GM12878 (cell line): ENCODE results near the gene JUND. TPM values are rescaled to one million over a fixed set of nuclear protein-coding genes. Genes with fewer than 3 reads are reported as not detected.

ENCODE experiments used
- ATAC-seq: fragments of 200-7000 bp; cut with Tn5 transposase; 3 replicates; pipeline ENCODE4 v1.9.1; 2020; ENCODE audit warnings: mild to moderate bottlenecking, moderate library complexity
- BruUV-seq: library from RNA; stranded (reverse); fragments of 400-500 nt; replicated peaks from 2 replicates; lab custom pipeline; 2021; lab: Mats Ljungman, UMichigan
- CTCF ChIA-PET: fragments of 300-600 bp; sonication (Branson Sonifier 250); formaldehyde crosslinking; extraction: SDS; loops from one replicate; lab custom pipeline; 2021; ENCODE audit warnings: inconsistent platforms; lab: Yijun Ruan, JAX
- POLR2A ChIA-PET: fragments of 350-600 bp; formaldehyde crosslinking; extraction: SDS; loops from one replicate; lab custom pipeline; 2021; ENCODE audit warnings: inconsistent platforms; lab: Charles Lee
- RAD21 ChIA-PET: fragments of 300-600 bp; sonication (Branson Sonifier 250); formaldehyde crosslinking; loops from one replicate; lab custom pipeline; 2023; ENCODE audit warnings: antibody characterized with exemption; ENCODE audit not compliant: unreplicated experiment; lab: Charles Lee
- SMC1A ChIA-PET: fragments of 300-600 bp; sonication (Branson Sonifier 250); formaldehyde crosslinking; loops from one replicate; lab custom pipeline; 2023; ENCODE audit not compliant: unreplicated experiment, uncharacterized antibody; lab: Charles Lee
- DNase-seq: peaks from one replicate; pipeline ENCODE4 v3.0.0-alpha.2; 2011; ENCODE audit warnings: low read depth, low spot score
- FAIRE-seq: peaks from 3 replicates; lab custom pipeline; 2011; peaks lifted over from hg19 to GRCh38; lab: Jason Lieb, UNC
- H2AFZ ChIP-seq: 2 replicates; pipeline ENCODE4 v1.6.0; 2011; ENCODE audit warnings: low read depth, low read length, control low read depth; ENCODE audit not compliant: control insufficient read depth
- H3K27ac ChIP-seq: 2 replicates; pipeline ENCODE4 v1.5.1; 2011; ENCODE audit warnings: control low read depth; ENCODE audit not compliant: control insufficient read depth, insufficient read depth
- H3K27me3 ChIP-seq, 2 experiments: replicated peaks in 1 of 2; 2 replicates each; pipeline versions ENCODE4 v1.6.0 to v1.6.1; 2011; ENCODE audit warnings: low read length in 1 of 2; ENCODE audit not compliant: control insufficient read depth in 2 of 2, insufficient read depth in 2 of 2
- H3K36me3 ChIP-seq, 2 experiments: 2 replicates each; pipeline ENCODE4 v1.5.1; 2011; ENCODE audit warnings: low read length in 1 of 2; ENCODE audit not compliant: control insufficient read depth in 2 of 2, insufficient read depth in 2 of 2
- H3K4me1 ChIP-seq: 2 replicates; pipeline ENCODE4 v1.6.1; 2011; ENCODE audit warnings: mild to moderate bottlenecking, low read length, moderate library complexity, mixed read lengths; ENCODE audit not compliant: control insufficient read depth, insufficient read depth
- H3K4me2 ChIP-seq: 2 replicates; pipeline ENCODE4 v1.6.0; 2011; ENCODE audit warnings: control low read depth; ENCODE audit not compliant: control insufficient read depth, insufficient read depth
- H3K4me3 ChIP-seq: fragments of 200-600 bp; sonication (generic); 2 replicates; pipeline ENCODE4 v1.5.1; 2016
- H3K79me2 ChIP-seq: 2 replicates; pipeline ENCODE4 v1.6.0; 2011; ENCODE audit warnings: low read length; ENCODE audit not compliant: control insufficient read depth, insufficient read depth
- H3K9ac ChIP-seq: 2 replicates; pipeline ENCODE4 v1.8.0; 2011; ENCODE audit warnings: low read length, control low read depth, mixed read lengths; ENCODE audit not compliant: control insufficient read depth, insufficient read depth
- H3K9me3 ChIP-seq: replicated peaks from 3 replicates; pipeline ENCODE4 v1.5.1; 2011; ENCODE audit warnings: mild to moderate bottlenecking, low read length; ENCODE audit not compliant: control insufficient read depth, insufficient read depth
- H4K20me1 ChIP-seq: 2 replicates; pipeline ENCODE4 v1.6.0; 2011; ENCODE audit not compliant: control insufficient read depth, insufficient read depth
- CBX5 ChIP-seq: sonication (generic); IDR thresholded peaks from 2 replicates; pipeline ENCODE4 v1.6.1; 2016; ENCODE audit warnings: low read depth, moderate library complexity, mild to moderate bottlenecking, inconsistent platforms
- CHD1 ChIP-seq: IDR thresholded peaks from 2 replicates; pipeline ENCODE4 v1.6.1; 2012; ENCODE audit warnings: low read depth, low read length, improper control_type of control experiment
- CREB1 ChIP-seq: IDR thresholded peaks from 2 replicates; pipeline ENCODE4 v1.6.1; 2012; ENCODE audit warnings: low read depth, mild to moderate bottlenecking, inconsistent platforms
- CTCF ChIP-seq, 3 experiments: IDR thresholded peaks in 2 of 3; conservative IDR thresholded peaks in 1 of 3; 2 replicates each; pipeline ENCODE4 v1.5.1; 2011; ENCODE audit warnings: low read depth in 3 of 3, low read length in 3 of 3, mild to moderate bottlenecking in 3 of 3, control low read depth in 2 of 3, moderate library complexity in 2 of 3, inconsistent platforms in 1 of 3, mixed read lengths in 1 of 3; ENCODE audit not compliant: control insufficient read depth in 2 of 3, insufficient read depth in 1 of 3; ENCODE audit errors: extremely low read depth in 1 of 3
- MYC ChIP-seq: IDR thresholded peaks from 2 replicates; pipeline ENCODE4 v1.6.1; 2011; ENCODE audit warnings: mild to moderate bottlenecking, low read length, moderate library complexity, inconsistent platforms; ENCODE audit not compliant: insufficient read depth, insufficient replicate concordance, insufficient read length, severe bottlenecking
- PKNOX1 ChIP-seq: fragments of 450-650 bp; IDR thresholded peaks from 2 replicates; pipeline ENCODE4 v1.6.1; 2016; ENCODE audit warnings: mild to moderate bottlenecking
- PML ChIP-seq: IDR thresholded peaks from 2 replicates; pipeline ENCODE4 v1.6.1; 2012; ENCODE audit warnings: low read length, inconsistent platforms
- RAD21 ChIP-seq: IDR thresholded peaks from 2 replicates; pipeline ENCODE4 v1.6.1; 2011; ENCODE audit warnings: mild to moderate bottlenecking, low read depth, low read length, moderate library complexity; ENCODE audit not compliant: insufficient read depth
- RUNX3 ChIP-seq: IDR thresholded peaks from 2 replicates; pipeline ENCODE4 v1.6.1; 2012; ENCODE audit warnings: low read length, inconsistent platforms
- SMARCA5 ChIP-seq: fragments of 450-650 bp; IDR thresholded peaks from 2 replicates; pipeline ENCODE4 v1.6.1; 2017; ENCODE audit warnings: mild to moderate bottlenecking
- SMC3 ChIP-seq: IDR thresholded peaks from 2 replicates; pipeline ENCODE4 v1.6.1; 2011; ENCODE audit warnings: low read length, improper control_type of control experiment, borderline replicate concordance
- STAT1 ChIP-seq: fragments of 450-650 bp; conservative IDR thresholded peaks from 2 replicates; pipeline ENCODE4 v1.6.1; 2014; ENCODE audit warnings: antibody characterized with exemption, mild to moderate bottlenecking
- TCF12 ChIP-seq: IDR thresholded peaks from 2 replicates; pipeline ENCODE4 v1.6.1; 2011; ENCODE audit warnings: low read depth, mild to moderate bottlenecking, low read length
- ZBTB33 ChIP-seq: fragments of 450-650 bp; IDR thresholded peaks from 2 replicates; pipeline ENCODE4 v1.6.1; 2017; ENCODE audit warnings: mild to moderate bottlenecking
- WGBS: methylation state at CpG from one replicate; pipeline ENCODE4 v1.1.6; 2016; ENCODE audit warnings: low lambda C conversion rate; ENCODE audit not compliant: insufficient replicate concordance, insufficient coverage; ENCODE audit errors: missing lambda C conversion rate; 5-methylcytosine and 5-hydroxymethylcytosine counted together
- in situ Hi-C: fragments of 300-500 bp; cut with MboI; formaldehyde crosslinking; loops from 9 replicates; pipeline ENCODE4 v1.14.3; 2018; ENCODE audit warnings: mixed read lengths
- intact Hi-C: fragments of 100-400 bp; cut with micrococcal nuclease; formaldehyde crosslinking; loops from one replicate; pipeline ENCODE4 v1.14.2; 2022; ENCODE audit not compliant: unreplicated experiment
- polyA plus RNA-seq, 11 experiments: library from polyadenylated mRNA; depleted of rRNA in 4 of 11; unstranded in 6 of 11; stranded (reverse) in 5 of 11; fragments of >200 nt; fragmentation: Nextera tagmentation in 4 of 11; fragmentation: Illumina TruSeq in 1 of 11; extraction: Ambion mirVana in 4 of 11; extraction: Trizol in 1 of 11; gene quantifications; 1 replicate in 1 of 11; 2 replicates in 10 of 11; pipeline versions ENCODE4 v1.2.1 to v1.2.3, GENCODE V29; 2011 to 2016; ENCODE audit warnings: inconsistent platforms in 2 of 11, missing spikeins in 2 of 11, low read depth in 1 of 11
- total RNA-seq, 4 experiments: library from RNA; depleted of rRNA in 3 of 4; stranded (reverse); fragments of >200 nt in 3 of 4; fragmentation: Illumina TruSeq in 1 of 4; extraction: Trizol in 1 of 4; gene quantifications; 2 replicates each; pipeline versions ENCODE4 v1.2.1 to v1.2.3, GENCODE V29; 2013 to 2021

JUND gene
- total and polyA plus RNA-seq, 10 of the 15 experiments (the other 5 are each of a cell fraction or from before 2014, with no cell fraction given), result 7.4 to 164 (median 18.8) TPM

- WGBS, result 0% methylated on average over 7 of the region's 7 CpGs
Observed at GRCh38 chr19:18322318-18322758, 40.9 kb upstream of the JUND start.

More at GRCh38 chr19:18322318-18322758, 40.9 kb upstream of the JUND start:
- H3K4me3 ChIP-seq, result peak overlapping the region; percentile 86
- H3K4me2 ChIP-seq, result peak overlapping the region; percentile 32
- TF ChIP-seq ZBTB33, result no peak
- no peak for TF ChIP-seq CBX5
- 0 out of 2 replicates have a peak, but pooled peaks have one; percentile 7 for TF ChIP-seq CHD1
- peak; percentile 67 for TF ChIP-seq PML
- TF ChIP-seq CREB1, result no peak
- TF ChIP-seq STAT1, result no peak
- peak; percentile 43; the same call in 1 of the 2 replicates for TF ChIP-seq RAD21
- no peak for TF ChIP-seq SMARCA5
- TF ChIP-seq TCF12, result no peak
- TF ChIP-seq SMC3, result peak; percentile 25; the same call in 1 of the 2 replicates
- TF ChIP-seq CTCF (IDR thresholded peaks at IDR 0.05 in 2 of 3, conservative IDR thresholded peaks at IDR 0.05 in 1 of 3; ENCODE audit: control insufficient read depth in 2 of 3, extremely low read depth in 1 of 3, insufficient read depth in 1 of 3, low read depth in 3 of 3, low read length in 3 of 3), result peak; percentile 24 to 34 (median 28); a peak in 4 of 6 replicates
- TF ChIP-seq PKNOX1, result no peak
- TF ChIP-seq MYC, result no peak
- TF ChIP-seq RUNX3, result no peak
- RAD21 ChIA-PET, result interaction anchor here (0.9 to 6.0 kb wide), 13 partner anchors 15 to 131 kb away, joined by 3 to 167 read pairs (median 4); partner anchors contain the start of gene JUND
- H3K36me3 ChIP-seq, result peaks cover 2 to 3% of the 10 kb centered on the region in 2 experiments; a peak in 3 of 4 replicates
- peak overlapping the region; percentile 90 for H3K27ac ChIP-seq
- H3K27me3 ChIP-seq, result no peaks in the 10 kb centered on the region
- intact Hi-C loops (loop anchor here (1.0 kb wide), 1 partner anchor 18 kb away; no protein-coding TSS in a partner anchor), in situ Hi-C loops (loop anchor here (5.0 kb wide), 1 partner anchor 45 kb away; no protein-coding TSS in a partner anchor)
- H3K9me3 ChIP-seq, result no peaks in the 10 kb centered on the region; the same call in 2 of the 3 replicates
- peaks cover 45% of the 10 kb centered on the region for H3K79me2 ChIP-seq
- H3K4me1 ChIP-seq, result peaks cover 32% of the 10 kb centered on the region
- POLR2A ChIA-PET, result interaction anchor here (0.6 to 4.0 kb wide), 18 partner anchors 10 to 1108 kb away, joined by 3 to 179 read pairs (median 4); partner anchors contain the start of genes JUND, MPV17L2 and RAB3A
- no peak for DNase-seq
- SMC1A ChIA-PET, result interaction anchor here (0.7 to 3.8 kb wide), 14 partner anchors 10 to 94 kb away, joined by 3 to 84 read pairs (median 4); partner anchors contain the start of gene JUND
- ATAC-seq, result peak; percentile 63
- H2AFZ ChIP-seq, result no peak overlapping the region
- H3K9ac ChIP-seq, result peak overlapping the region; percentile 75
- CTCF ChIA-PET, result interaction anchor here (0.6 to 3.8 kb wide), 22 partner anchors 8 to 299 kb away, joined by 3 to 178 read pairs (median 4); partner anchors contain the start of genes JUND and MPV17L2
- peak; percentile 49 for FAIRE-seq
- no peaks in the 10 kb centered on the region for H4K20me1 ChIP-seq
- BruUV-seq, result TSS peak; percentile 85
